Uterus (tissue), 4 donors: Measurements from ENCODE around the gene CNTF. TPM values are rescaled to one million over a fixed set of nuclear protein-coding genes. Genes with fewer than 3 reads are reported as not detected.
"Not testable (repeated sequence)": the region's sequence is repeated elsewhere in the genome, so short reads cannot be mapped to it uniquely, and the experiment has no call there.

Source experiments
- DNase-seq, 2 donors: peaks; one replicate each; pipeline ENCODE4 v3.0.0-alpha.2; 2019 to 2020
- H3K27ac ChIP-seq, 2 donors: fragments of 200-600 bp; sonication (generic); 1 replicate in 1 of 2; 2 replicates in 1 of 2; pipeline ENCODE4 v1.5.1; 2016 to 2018
- H3K27me3 ChIP-seq, 2 donors: fragments of 200-600 bp; sonication (generic); one replicate each; pipeline ENCODE4 v1.5.1; 2018 to 2019; ENCODE audit warnings: control low read depth in 1 of 2
- H3K36me3 ChIP-seq, 2 donors: fragments of 200-600 bp; sonication (generic); one replicate each; pipeline ENCODE4 v1.5.1; 2019; ENCODE audit warnings: control low read depth in 1 of 2
- H3K4me1 ChIP-seq, 2 donors: fragments of 200-600 bp; sonication (generic); one replicate each; pipeline ENCODE4 v1.5.1; 2018 to 2019; ENCODE audit warnings: control low read depth in 1 of 2
- H3K4me3 ChIP-seq, 2 donors: fragments of 200-600 bp; sonication (generic); 1 replicate in 1 of 2; 2 replicates in 1 of 2; pipeline ENCODE4 v1.5.1; 2018 to 2019; ENCODE audit warnings: mild to moderate bottlenecking in 1 of 2
- H3K9me3 ChIP-seq, 2 donors: fragments of 200-600 bp; sonication (generic); one replicate each; pipeline ENCODE4 v1.5.1; 2019; ENCODE audit warnings: control low read depth in 1 of 2
- CTCF ChIP-seq, 4 experiments: fragments of 200-600 bp in 2 of 4; fragments of 450-650 bp in 2 of 4; sonication (generic) in 2 of 4; IDR thresholded peaks; one replicate each; pipeline ENCODE4 v1.5.1; 2016 to 2019; ENCODE audit warnings: antibody characterized with exemption in 4 of 4, mild to moderate bottlenecking in 2 of 4, moderate library complexity in 1 of 4
- POLR2A ChIP-seq, 2 donors: fragments of 450-650 bp; IDR thresholded peaks; one replicate each; pipeline ENCODE4 v1.6.1; 2016; ENCODE audit warnings: antibody characterized with exemption in 2 of 2, mild to moderate bottlenecking in 1 of 2, moderate library complexity in 1 of 2
- intact Hi-C: fragments of 100-400 bp; cut with DNase I; formaldehyde crosslinking; loops from one replicate; pipeline ENCODE4 v1.15.1; 2023; ENCODE audit warnings: low total_unique reads
- total RNA-seq, 4 donors: library from RNA; depleted of rRNA in 3 of 4; stranded (reverse); fragments of >200 nt in 3 of 4; gene quantifications; one replicate each; pipeline versions ENCODE4 v1.1.0 to v1.2.4, GENCODE V29; 2014 to 2023
- donor health status: DM: yes; HTN: yes; CAD: no.

The CNTF gene
- total RNA-seq: 1 to 10 TPM in 2 of 4 donors, not detected in 2; 1.1 to 1.2 TPM

DNA sequence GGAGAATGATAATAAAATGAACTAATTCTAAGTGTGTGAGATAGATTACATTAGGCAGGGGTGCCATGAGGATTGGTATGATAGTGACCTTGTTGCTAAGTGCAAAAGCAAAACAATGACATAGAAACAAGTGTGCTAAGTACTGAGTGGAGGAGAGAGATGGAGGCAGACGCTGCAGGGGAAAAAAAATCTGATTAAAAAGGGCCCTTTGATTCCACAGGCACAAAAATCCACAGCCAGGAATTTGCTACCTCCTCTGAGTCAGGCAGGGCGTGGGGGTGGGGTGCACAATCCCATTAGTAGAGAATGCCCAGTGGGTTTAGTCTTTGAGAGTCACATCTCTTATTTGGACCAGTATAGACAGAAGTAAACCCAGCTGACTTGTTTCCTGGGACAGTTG, at the start of gene CNTF:
Gene CNTF (plus strand): TSS at position 322 of the 400 bp plus-strand sequence. CDS start 88 bp downstream, outside the sequence.
- DNase-seq: no peak
- intact Hi-C loops: no loop called here
- TF ChIP-seq CTCF (IDR thresholded peaks at IDR 0.05): no peak
- TF ChIP-seq POLR2A (IDR thresholded peaks at IDR 0.05): no peak
- no peak within 1 kb of the TSS for H3K27ac ChIP-seq
- H3K36me3 ChIP-seq: no peaks in the 10 kb centered on the region
- no peaks in the 10 kb centered on the region for H3K4me1 ChIP-seq
- H3K27me3 ChIP-seq: no peaks in the 10 kb centered on the region
- no peaks in the 10 kb centered on the region for H3K9me3 ChIP-seq
- no peak within 1 kb of the TSS for H3K4me3 ChIP-seq

- not testable (repeated sequence) for H3K27me3 ChIP-seq, H3K4me1 ChIP-seq, H3K4me3 ChIP-seq, DNase-seq, H3K36me3 ChIP-seq, H3K9me3 ChIP-seq
- peak overlapping the region in 1 of 2 donors; percentile 54 for H3K27ac ChIP-seq
- intact Hi-C loops: loop anchor here (10.0 kb wide), 1 partner anchor 572 kb away; the partner anchor contains the start of gene FAM111A
Observed at GRCh38 chr11:58572906-58573305, 49.6 kb upstream of the CNTF start.

DNA sequence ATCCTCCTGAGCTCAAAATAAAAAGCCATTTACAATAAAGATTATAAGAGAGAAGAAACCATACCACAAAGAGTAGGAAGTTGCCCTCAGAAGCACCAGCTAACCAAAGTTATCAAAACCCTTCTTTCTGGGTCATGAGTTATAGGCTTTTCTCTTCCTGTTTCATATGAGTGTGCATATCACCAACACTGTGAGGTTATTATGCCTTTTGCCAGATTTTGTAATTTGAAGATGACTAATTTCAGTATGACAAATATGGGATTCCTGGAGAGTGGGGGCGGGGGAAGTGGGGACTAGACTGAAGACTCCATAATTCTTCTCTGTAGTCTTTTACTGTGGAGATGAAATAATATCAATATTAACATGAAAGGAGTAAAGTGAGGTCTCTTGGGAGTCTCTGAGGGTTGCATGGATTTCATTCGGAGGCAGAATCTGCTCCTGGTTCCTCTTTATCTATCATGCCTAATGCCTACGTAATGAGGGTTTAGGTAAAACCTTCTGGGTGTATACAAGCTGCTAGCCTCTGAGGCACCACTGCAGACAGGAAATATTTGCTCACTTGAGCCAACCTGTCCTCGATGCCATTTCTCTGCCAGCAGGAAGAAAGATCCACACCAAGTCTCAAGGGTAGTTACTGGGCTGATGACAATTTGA, 48.9 kb upstream of the CNTF start:
- Histone ChIP-seq H3K4me1 (peaks cover 0 to 3% of the 10 kb centered on the region in 2 donors), H3K9me3 (no peaks in the 10 kb centered on the region), H3K27ac (peak overlapping the region; percentile 28 to 54), H3K27me3 (no peaks in the 10 kb centered on the region), H3K4me3 (no peak overlapping the region), H3K36me3 (no peaks in the 10 kb centered on the region)
- TF ChIP-seq POLR2A (IDR thresholded peaks at IDR 0.05) (no peak), CTCF (IDR thresholded peaks at IDR 0.05) (no peak)
- DNase-seq: peak; percentile 50 to 69
- intact Hi-C loops: loop anchor here (10.0 kb wide), 1 partner anchor 571 kb away; the partner anchor contains the start of gene FAM111A

DNA sequence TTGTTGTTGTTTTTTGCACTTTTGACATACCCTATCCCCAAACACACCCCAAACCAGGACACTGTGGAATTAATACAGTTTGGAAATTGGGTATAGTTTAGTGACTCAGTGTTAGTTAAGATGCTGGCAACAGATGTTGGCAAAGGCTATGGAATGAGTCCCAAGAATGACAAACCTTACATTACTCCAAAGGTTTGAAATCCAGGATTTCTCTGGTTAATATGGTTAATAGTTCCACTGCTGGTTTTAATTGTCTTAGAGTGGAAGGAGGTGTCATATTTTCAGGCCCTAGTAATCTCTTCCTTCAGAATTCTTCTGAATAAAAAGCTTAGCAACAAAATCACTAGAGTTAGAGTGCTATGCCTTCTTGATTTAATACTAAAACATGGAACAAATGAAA, 47.6 kb upstream of the CNTF start:
- Histone ChIP-seq H3K27me3 (no peaks in the 10 kb centered on the region), H3K4me3 (no peak overlapping the region), H3K27ac (peak overlapping the region; percentile 19 to 22), H3K36me3 (no peaks in the 10 kb centered on the region), H3K4me1 (peaks cover 0 to 3% of the 10 kb centered on the region in 2 donors), H3K9me3 (no peaks in the 10 kb centered on the region)
- no peak for DNase-seq
- TF ChIP-seq CTCF (IDR thresholded peaks at IDR 0.05) (no peak), POLR2A (IDR thresholded peaks at IDR 0.05) (no peak)
- intact Hi-C loops: loop anchor here (10.0 kb wide), 1 partner anchor 570 kb away; the partner anchor contains the start of gene FAM111A

GRCh38 chr11:58575377-58576020, 47.0 kb upstream of the CNTF start, which contains the start of gene LPXN:
Gene LPXN (minus strand): TSS chr11:58575856. CDS start chr11:58575772, 84 bp downstream.
- no peak for DNase-seq
- peak within 1 kb of the TSS in 1 of 2 donors; percentile 0 for H3K4me3 ChIP-seq
- no peaks in the 10 kb centered on the region for H3K36me3 ChIP-seq
- intact Hi-C loops: loop anchor here (10.0 kb wide), 1 partner anchor 569 kb away; the partner anchor contains the start of gene FAM111A
- H3K27me3 ChIP-seq: no peaks in the 10 kb centered on the region
- no peak for TF ChIP-seq POLR2A (IDR thresholded peaks at IDR 0.05)
- TF ChIP-seq CTCF (IDR thresholded peaks at IDR 0.05): no peak
- H3K4me1 ChIP-seq: peaks cover 0 to 5% of the 10 kb centered on the region in 2 donors
- H3K27ac ChIP-seq: peak within 1 kb of the TSS; percentile 99 to 100
- H3K9me3 ChIP-seq: no peaks in the 10 kb centered on the region
